Putamen (tissue), 1 donor: ENCODE data around the gene PNMT.

ENCODE experiments used
- DNase-seq: peaks from one replicate; pipeline ENCODE4 v3.0.0-alpha.2; 2016; ENCODE audit warnings: low spot score

Gene PNMT

GRCh38 chr17:39667945-39668924 is at the start of gene PNMT:
PNMT (plus strand) TSS chr17:39668453; CDS start chr17:39668476, 23 bp downstream.
- no peak for DNase-seq

GRCh38 chr17:39618956-39619785 is 49.1 kb upstream of the PNMT start:
- DNase-seq, result no peak

GRCh38 chr17:39619786-39620101 is 48.5 kb upstream of the PNMT start:
- DNase-seq, result no peak

GRCh38 chr17:39621523-39622379 is 46.5 kb upstream of the PNMT start:
- peak; percentile 83 for DNase-seq

GRCh38 chr17:39622380-39623006 is 45.8 kb upstream of the PNMT start:
- no peak for DNase-seq

- DNase-seq, result peak; percentile 78
These were observed 44.8 kb upstream of the PNMT start for GRCh38 chr17:39623356-39623950.

- peak; percentile 73 for DNase-seq
These were observed 43.9 kb upstream of the PNMT start for GRCh38 chr17:39624313-39624712.

- DNase-seq, result no peak
These were observed 43.0 kb upstream of the PNMT start for GRCh38 chr17:39625198-39625785.

- DNase-seq, result peak; percentile 83
These were observed 41.8 kb upstream of the PNMT start, which contains the start of gene PPP1R1B for GRCh38 chr17:39626171-39627046. PPP1R1B (plus strand) TSS chr17:39626952; CDS start chr17:39627393, 441 bp downstream.

- DNase-seq, result no peak
These were observed 41.1 kb upstream of the PNMT start for GRCh38 chr17:39627047-39627711.

GRCh38 chr17:39627712-39628516 is 40.3 kb upstream of the PNMT start:
- no peak for DNase-seq

- DNase-seq, result no peak
These were observed 39.4 kb upstream of the PNMT start for GRCh38 chr17:39628655-39629493.

- no peak for DNase-seq
These were observed 38.8 kb upstream of the PNMT start for GRCh38 chr17:39629494-39629880.

- no peak for DNase-seq
These were observed 38.4 kb upstream of the PNMT start for GRCh38 chr17:39629898-39630297.

GRCh38 chr17:39631403-39631802 is 36.9 kb upstream of the PNMT start:
- DNase-seq, result no peak

- peak; percentile 80 for DNase-seq
These were observed 35.9 kb upstream of the PNMT start for GRCh38 chr17:39632153-39632941.
